ENCODE results near the gene FRMD4A.

FRMD4A gene

GRCh38 chr10:14089556-14090292 is 241.0 kb downstream of the FRMD4A start:
- Histone ChIP-seq H4K20me1 (ENCODE audit: insufficient read depth, low read length) (no peaks in the 10 kb centered on the region), H3K9me3 (replicated peaks; ENCODE audit: insufficient read depth, low read length) (no peaks in the 10 kb centered on the region), H3K9ac (ENCODE audit: low read length) (no peak overlapping the region), H3K4me1 (ENCODE audit: low read length) (no peaks in the 10 kb centered on the region), H3K36me3 (replicated peaks; ENCODE audit: insufficient read depth, low read length) (no peaks in the 10 kb centered on the region), H3K79me2 (ENCODE audit: low read length) (no peaks in the 10 kb centered on the region), H3K27ac (ENCODE audit: low read length) (no peak overlapping the region), H2AFZ (ENCODE audit: low read length) (no peak overlapping the region), H3K9me2 (replicated peaks; ENCODE audit: insufficient read depth, low read length) (no peaks in the 10 kb centered on the region), H3F3A (ENCODE audit: insufficient read depth, low read length) (no peaks in the 10 kb centered on the region), H3K4me3 (ENCODE audit: low read length) (no peak overlapping the region), H3K4me2 (ENCODE audit: low read depth, low read length) (no peak overlapping the region), H3K27me3 (replicated peaks; ENCODE audit: insufficient read depth, low read length) (no peaks in the 10 kb centered on the region)
- TF ChIP-seq EZH2 (optimal IDR thresholded peaks at IDR 0.05; ENCODE audit: low read depth, low read length), result no peak
- no peak for TF ChIP-seq CTCF (IDR thresholded peaks at IDR 0.05; ENCODE audit: low read length)
- no peak for TF ChIP-seq EZH2phosphoT487 (IDR thresholded peaks at IDR 0.05; ENCODE audit: low read length)
- DNase-seq, result no peak

- Histone ChIP-seq H3K9ac (ENCODE audit: low read length) (no peak overlapping the region), H3K9me2 (replicated peaks; ENCODE audit: insufficient read depth, low read length) (no peaks in the 10 kb centered on the region), H4K20me1 (ENCODE audit: insufficient read depth, low read length) (no peaks in the 10 kb centered on the region), H3K27me3 (replicated peaks; ENCODE audit: insufficient read depth, low read length) (no peaks in the 10 kb centered on the region), H3K27ac (ENCODE audit: low read length) (no peak overlapping the region), H3K4me3 (ENCODE audit: low read length) (no peak overlapping the region), H3K9me3 (replicated peaks; ENCODE audit: insufficient read depth, low read length) (no peaks in the 10 kb centered on the region), H3K4me2 (ENCODE audit: low read depth, low read length) (no peak overlapping the region), H2AFZ (ENCODE audit: low read length) (no peak overlapping the region), H3K79me2 (ENCODE audit: low read length) (no peaks in the 10 kb centered on the region), H3K4me1 (ENCODE audit: low read length) (no peaks in the 10 kb centered on the region), H3F3A (ENCODE audit: insufficient read depth, low read length) (no peaks in the 10 kb centered on the region), H3K36me3 (replicated peaks; ENCODE audit: insufficient read depth, low read length) (no peaks in the 10 kb centered on the region)
- DNase-seq, result no peak
- TF ChIP-seq EZH2 (optimal IDR thresholded peaks at IDR 0.05; ENCODE audit: low read depth, low read length) (no peak), EZH2phosphoT487 (IDR thresholded peaks at IDR 0.05; ENCODE audit: low read length) (no peak)
Observed at GRCh38 chr10:14087566-14087965, 243.2 kb downstream of the FRMD4A start.

GRCh38 chr10:14086596-14086995 is 244.1 kb downstream of the FRMD4A start:
- Histone ChIP-seq H3K27ac (ENCODE audit: low read length) (no peak overlapping the region), H3K9me3 (replicated peaks; ENCODE audit: insufficient read depth, low read length) (no peaks in the 10 kb centered on the region), H3F3A (ENCODE audit: insufficient read depth, low read length) (no peaks in the 10 kb centered on the region), H3K79me2 (ENCODE audit: low read length) (no peaks in the 10 kb centered on the region), H3K36me3 (replicated peaks; ENCODE audit: insufficient read depth, low read length) (no peaks in the 10 kb centered on the region), H3K27me3 (replicated peaks; ENCODE audit: insufficient read depth, low read length) (no peaks in the 10 kb centered on the region), H2AFZ (ENCODE audit: low read length) (no peak overlapping the region), H3K4me3 (ENCODE audit: low read length) (no peak overlapping the region), H3K9ac (ENCODE audit: low read length) (no peak overlapping the region), H4K20me1 (ENCODE audit: insufficient read depth, low read length) (no peaks in the 10 kb centered on the region), H3K9me2 (replicated peaks; ENCODE audit: insufficient read depth, low read length) (no peaks in the 10 kb centered on the region), H3K4me1 (ENCODE audit: low read length) (no peaks in the 10 kb centered on the region), H3K4me2 (ENCODE audit: low read depth, low read length) (no peak overlapping the region)
- no peak for TF ChIP-seq EZH2 (optimal IDR thresholded peaks at IDR 0.05; ENCODE audit: low read depth, low read length)
- no peak for TF ChIP-seq EZH2phosphoT487 (IDR thresholded peaks at IDR 0.05; ENCODE audit: low read length)
- TF ChIP-seq CTCF (IDR thresholded peaks at IDR 0.05; ENCODE audit: low read length), result no peak
- no peak for DNase-seq

GRCh38 chr10:14084875-14085274 is 245.8 kb downstream of the FRMD4A start:
- Histone ChIP-seq H3K4me3 (ENCODE audit: low read length) (no peak overlapping the region), H3K79me2 (ENCODE audit: low read length) (no peaks in the 10 kb centered on the region), H2AFZ (ENCODE audit: low read length) (no peak overlapping the region), H3K27me3 (replicated peaks; ENCODE audit: insufficient read depth, low read length) (no peaks in the 10 kb centered on the region), H3K36me3 (replicated peaks; ENCODE audit: insufficient read depth, low read length) (no peaks in the 10 kb centered on the region), H3K9me3 (replicated peaks; ENCODE audit: insufficient read depth, low read length) (no peaks in the 10 kb centered on the region), H3F3A (ENCODE audit: insufficient read depth, low read length) (no peaks in the 10 kb centered on the region), H3K4me1 (ENCODE audit: low read length) (no peaks in the 10 kb centered on the region), H4K20me1 (ENCODE audit: insufficient read depth, low read length) (no peaks in the 10 kb centered on the region), H3K9me2 (replicated peaks; ENCODE audit: insufficient read depth, low read length) (no peaks in the 10 kb centered on the region), H3K4me2 (ENCODE audit: low read depth, low read length) (no peak overlapping the region), H3K27ac (ENCODE audit: low read length) (no peak overlapping the region), H3K9ac (ENCODE audit: low read length) (no peak overlapping the region)
- TF ChIP-seq EZH2 (optimal IDR thresholded peaks at IDR 0.05; ENCODE audit: low read depth, low read length) (no peak), EZH2phosphoT487 (IDR thresholded peaks at IDR 0.05; ENCODE audit: low read length) (no peak), CTCF (IDR thresholded peaks at IDR 0.05; ENCODE audit: low read length) (no peak)
- no peak for DNase-seq

Data from MM.1S (cell line).